GM18951 (cell line): ENCODE results near the gene CCDC85B.

Experiments
- POLR2A ChIP-seq: IDR thresholded peaks from 4 replicates; pipeline ENCODE4 v1.6.1; 2011; ENCODE audit warnings: mild to moderate bottlenecking; ENCODE audit not compliant: insufficient read length, insufficient read depth; ENCODE audit errors: extremely low read depth
- in situ Hi-C: fragments of 300-500 bp; cut with MboI; formaldehyde crosslinking; loops from one replicate; pipeline ENCODE4 v1.12.0; 2022; ENCODE audit warnings: low sequenced_read_pairs, mixed read lengths, inconsistent platforms; ENCODE audit not compliant: unreplicated experiment

The CCDC85B gene

DNA sequence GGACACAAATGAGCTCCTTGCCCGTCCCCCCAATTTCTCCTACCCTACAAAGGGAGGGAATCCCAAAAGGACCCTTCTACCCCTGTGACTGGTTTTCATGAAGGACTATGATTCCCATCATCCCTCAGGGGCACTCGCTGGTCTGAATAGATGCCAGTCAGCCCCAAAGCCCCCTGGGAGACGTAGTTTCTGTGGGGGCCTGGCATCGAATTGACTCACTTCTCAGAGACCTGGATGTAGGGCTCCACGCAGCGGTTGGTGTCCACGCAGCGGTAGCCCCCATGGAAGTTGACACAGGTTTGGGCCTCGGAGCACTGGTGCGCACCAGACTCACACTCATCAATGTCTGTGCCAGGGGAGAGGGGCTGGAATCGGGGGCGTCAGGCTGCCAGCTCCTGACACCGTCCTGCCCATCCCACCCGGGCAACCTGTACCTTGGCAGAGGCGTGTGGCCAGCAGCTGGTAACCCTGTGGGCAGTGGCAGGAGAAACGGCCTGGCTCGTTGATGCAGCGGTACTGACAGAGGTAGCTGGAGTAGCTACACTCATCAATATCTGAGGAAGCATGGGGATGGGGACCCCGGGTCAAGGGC lies 22.3 kb upstream of the CCDC85B start:
- peak; percentile 36 for TF ChIP-seq POLR2A
- in situ Hi-C loops, result no loop called here

DNA sequence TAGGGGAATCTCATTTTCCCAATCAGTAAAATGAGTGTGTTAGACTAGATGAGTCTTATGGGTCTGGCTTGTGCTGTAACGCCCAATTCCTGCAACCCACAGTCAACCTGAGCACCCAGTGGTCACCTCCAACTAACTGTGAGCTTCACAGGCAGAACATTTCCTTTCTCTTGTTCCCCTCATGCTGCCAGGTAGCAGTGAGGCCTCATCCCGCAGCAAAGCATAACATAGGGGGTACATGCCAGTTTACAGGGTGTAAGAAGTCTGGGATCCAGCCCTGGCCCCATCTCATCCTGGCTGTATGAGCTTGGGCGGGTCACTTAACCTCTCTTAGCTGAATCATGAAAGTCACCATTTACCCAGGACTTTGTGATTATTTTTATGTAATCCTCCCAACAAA lies 21.6 kb upstream of the CCDC85B start:
- no peak for TF ChIP-seq POLR2A
- in situ Hi-C loops, result no loop called here

DNA sequence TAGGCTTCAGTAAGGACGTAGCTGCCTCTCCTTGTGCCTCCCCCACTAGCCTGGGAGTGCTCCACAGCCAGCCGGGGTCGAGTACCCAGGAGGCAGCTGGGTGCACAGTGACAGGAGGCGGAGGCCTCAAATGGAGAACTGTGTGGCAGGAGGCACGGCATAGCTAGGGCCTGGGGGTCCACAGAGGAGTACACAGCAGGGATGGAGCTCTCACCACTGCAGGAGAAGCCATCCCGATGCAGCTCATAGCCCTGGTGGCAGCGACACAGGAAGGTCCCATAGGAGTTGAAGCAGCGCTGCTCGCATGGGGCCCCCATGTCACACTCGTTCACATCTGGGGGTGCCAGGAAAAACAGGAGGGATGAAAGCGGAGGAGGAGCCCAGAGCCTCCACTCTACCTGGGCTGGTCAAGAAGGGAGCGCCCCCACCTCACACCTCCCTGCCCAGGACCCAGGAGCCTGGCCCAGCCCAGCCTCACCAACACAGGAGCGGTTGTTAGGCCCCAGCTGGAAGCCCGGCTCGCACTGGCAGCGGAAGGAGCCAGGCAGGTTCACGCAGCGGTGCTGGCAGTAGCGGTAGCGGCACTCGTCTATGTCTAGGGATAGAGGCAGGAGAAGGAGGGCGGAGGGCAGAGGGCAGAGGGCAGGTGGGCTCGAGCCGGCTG lies 20.7 kb upstream of the CCDC85B start:
- in situ Hi-C loops, result no loop called here

DNA sequence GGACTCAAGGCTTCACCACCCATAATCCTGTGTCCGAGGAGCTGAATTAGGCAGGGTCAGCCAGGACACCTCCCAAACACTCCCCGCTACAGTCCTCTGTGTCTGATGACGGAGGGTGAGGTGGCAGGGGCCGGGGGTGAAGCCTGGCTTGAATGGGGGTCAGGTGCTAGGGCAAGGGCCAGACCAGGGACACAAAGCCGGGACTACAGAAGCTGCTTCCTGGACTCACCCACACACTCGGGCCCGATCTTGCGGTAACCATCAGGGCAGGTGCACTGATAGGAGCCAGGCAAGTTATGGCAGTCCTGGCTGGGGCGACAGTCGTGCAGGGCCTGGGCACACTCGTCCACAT lies 20.2 kb upstream of the CCDC85B start:
- in situ Hi-C loops, result no loop called here
- no peak for TF ChIP-seq POLR2A

More for the DNA sequence above, 20.7 kb upstream of the CCDC85B start:
- no peak for TF ChIP-seq POLR2A

DNA sequence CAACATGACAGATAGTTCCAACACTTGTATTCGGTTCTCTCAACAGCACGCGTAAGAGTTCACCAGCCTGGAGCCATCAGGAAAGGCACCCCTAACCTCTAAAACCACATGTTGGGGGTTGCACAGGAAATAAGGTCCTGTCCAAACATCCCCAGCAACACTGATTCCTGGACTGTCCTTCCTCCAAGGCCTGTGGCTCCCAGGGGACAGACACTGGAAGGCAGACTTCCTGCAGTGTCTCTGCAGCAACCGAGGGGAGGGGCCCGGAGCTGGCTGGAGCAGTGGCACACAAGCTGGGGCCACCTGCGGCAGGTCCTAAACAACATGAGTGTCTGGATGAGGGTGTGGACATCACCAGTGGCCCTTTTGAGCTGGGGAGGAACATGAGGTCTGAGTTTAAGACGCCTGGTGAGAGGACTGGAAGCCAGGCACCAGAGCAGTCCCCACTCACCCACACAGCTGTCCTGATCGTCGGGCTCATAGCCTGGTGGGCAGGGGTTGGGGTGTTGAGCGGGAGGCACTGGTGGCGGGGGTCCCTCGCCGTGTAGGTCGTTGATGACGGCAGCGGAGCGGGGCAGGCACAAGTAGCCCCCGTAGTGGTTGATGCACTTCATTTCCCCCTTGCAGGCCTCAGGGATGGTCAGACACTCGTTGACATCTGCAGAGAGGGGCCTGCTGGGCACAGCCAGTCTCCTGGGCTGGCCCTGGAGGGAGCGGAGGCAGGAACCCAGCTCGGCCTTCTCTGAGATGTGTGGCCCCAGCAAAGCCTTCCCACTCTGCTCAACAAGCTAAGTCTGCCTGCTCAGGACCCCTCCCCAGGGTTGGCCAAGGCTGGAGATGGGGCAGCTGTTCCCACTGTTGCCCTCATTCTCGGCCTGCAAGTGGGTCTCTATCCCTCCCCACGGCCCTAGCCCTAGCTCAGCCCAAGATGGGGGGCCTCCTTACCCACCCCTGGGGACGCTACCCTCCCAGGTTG lies 19.5 kb upstream of the CCDC85B start:
- no peak for TF ChIP-seq POLR2A
- in situ Hi-C loops, result no loop called here

DNA sequence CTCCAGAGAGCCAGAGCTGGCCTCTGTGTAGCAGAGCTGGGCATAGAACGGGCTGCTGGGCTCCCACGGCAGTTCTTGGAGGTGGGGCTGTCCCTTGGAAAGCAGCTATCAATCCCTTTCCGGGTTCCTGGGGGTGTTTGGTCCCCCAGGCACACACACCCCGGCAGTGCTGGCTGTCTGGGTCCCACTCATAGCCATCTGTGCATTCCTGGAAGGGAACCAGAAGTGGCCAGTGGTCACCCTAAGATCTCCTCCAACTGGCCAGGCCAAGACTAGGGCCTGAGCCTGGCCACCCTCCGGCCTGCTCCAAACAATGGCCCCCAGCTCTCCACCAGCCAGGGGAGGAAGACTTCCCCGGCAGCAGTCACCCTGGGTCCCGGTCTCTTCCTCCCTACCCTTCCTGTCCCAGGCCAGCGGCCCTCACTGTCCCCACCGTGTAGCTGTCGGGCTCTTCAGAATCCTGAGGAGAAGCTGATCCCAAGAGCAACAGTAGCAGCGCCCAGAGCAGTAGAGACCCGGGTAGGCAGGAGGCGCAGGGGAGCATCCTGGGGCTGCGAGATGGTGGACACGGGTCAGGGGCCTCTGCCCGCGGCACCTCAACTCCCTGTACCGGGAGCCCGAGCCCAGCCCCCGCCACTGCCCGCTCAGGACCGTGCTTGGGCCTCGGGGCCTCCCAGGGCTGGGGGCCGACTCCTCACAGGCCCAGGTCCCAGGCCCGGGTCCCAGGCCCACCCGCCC lies 18.5 kb upstream of the CCDC85B start:
- no peak for TF ChIP-seq POLR2A
- in situ Hi-C loops, result no loop called here

DNA sequence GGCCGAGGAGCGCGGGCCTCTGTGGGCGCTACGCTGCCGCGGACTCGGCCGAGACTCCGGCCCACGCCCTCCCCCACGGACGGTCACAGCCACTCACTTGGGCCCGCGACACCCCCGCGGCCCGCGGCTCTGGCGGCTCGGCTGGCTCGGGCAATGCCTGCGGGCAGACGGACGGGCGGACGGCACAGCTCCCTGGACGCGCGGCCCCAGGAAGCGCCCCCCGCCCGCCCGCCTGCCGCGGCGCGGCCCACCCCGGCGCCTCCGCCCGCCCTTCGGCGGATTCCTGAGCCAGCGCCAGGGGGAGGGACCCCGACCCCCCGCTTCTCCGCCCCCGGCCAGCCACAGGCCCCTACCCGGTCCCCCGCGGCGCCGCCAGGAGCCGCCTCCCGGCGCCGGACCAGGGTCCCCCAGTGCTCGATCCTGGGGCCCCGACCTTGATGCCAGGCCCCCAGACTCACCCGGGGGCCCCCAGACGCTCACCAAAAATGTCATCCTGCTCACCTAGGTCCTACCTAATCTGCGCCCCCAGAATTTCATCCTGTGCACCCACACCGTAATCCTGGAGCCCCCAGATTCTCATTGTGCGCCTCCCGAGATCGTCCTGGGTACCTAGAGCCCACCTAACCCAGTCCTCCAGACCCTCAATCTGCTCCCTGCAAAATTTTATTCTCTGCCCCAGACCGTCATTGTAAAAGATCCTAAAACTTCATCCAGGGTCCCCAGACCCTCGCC lies 17.7 kb upstream of the CCDC85B start, which contains the start of gene EFEMP2:
TSS of gene EFEMP2 (minus strand) at position 215 of the 732 bp plus-strand sequence. CDS start 446 bp downstream, outside the sequence.
- in situ Hi-C loops, result no loop called here
- no peak for TF ChIP-seq POLR2A

DNA sequence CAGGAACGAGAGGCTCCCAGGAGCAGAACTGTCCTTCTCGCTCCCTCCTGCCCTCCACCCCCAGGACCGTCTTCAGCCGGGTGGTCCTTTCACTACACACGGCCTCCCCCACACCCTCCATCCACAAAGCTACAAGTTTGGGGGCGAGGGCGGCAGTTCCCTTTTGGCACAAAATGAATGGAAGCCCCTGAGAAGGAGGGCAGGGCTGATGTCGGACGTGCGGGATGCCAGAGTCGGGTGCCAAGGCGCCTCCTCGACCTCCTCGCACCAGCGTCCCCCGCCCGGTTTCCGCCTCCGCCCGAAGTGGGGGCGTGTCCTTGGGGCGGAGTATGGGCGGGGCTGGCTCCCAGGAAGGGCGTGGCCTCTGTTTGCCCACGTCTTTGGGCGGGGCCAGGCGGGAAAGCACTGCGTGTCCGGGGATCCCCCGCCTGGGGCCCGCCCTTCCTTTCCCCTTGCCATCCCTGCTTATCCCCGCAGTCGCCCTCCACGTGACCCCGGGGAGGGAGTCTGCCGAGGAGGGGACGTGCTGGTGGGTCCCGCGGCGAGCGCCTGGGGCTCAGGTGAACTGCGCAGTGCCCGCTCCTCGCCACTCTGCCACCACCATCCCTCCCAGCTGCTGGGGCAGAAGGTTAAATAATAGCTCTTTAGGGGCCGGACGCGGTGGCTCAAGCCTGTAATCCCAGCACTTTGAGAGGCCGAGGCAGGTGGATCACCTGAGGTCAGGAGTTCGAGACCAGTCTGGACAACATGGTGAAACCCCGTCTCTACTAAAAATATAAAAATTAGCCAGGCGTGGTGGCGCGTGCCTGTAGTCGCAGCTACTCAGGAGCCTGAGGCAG lies 16.9 kb upstream of the CCDC85B start:
- in situ Hi-C loops, result no loop called here
- TF ChIP-seq POLR2A, result peak; percentile 80

DNA sequence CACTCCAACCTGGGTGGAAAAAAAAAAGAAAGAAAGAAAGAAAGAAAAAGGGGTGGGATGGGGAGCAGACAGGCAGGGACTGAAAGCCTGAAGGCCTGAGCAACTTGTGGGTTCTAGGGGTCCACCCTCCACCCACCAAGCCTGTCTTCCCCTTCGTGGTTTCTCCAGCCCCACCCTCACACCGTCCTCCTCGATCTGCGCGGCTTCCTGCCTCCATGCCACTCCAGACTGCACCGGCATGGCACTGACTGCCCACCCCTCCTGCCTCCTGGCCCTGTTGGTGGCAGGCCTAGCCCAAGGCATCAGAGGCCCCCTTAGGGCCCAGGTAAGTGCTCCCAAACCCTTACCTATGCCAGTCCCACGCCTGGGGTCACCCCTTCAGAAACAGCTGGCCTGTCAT lies 10.9 kb upstream of the CCDC85B start, which contains the start of gene CTSW:
TSS of gene CTSW (plus strand) at position 221 of the 400 bp plus-strand sequence. CDS start at position 239, 18 bp downstream.
- in situ Hi-C loops, result loop anchor here (5.0 kb wide), 1 partner anchor 108 kb away; no protein-coding TSS in a partner anchor

DNA sequence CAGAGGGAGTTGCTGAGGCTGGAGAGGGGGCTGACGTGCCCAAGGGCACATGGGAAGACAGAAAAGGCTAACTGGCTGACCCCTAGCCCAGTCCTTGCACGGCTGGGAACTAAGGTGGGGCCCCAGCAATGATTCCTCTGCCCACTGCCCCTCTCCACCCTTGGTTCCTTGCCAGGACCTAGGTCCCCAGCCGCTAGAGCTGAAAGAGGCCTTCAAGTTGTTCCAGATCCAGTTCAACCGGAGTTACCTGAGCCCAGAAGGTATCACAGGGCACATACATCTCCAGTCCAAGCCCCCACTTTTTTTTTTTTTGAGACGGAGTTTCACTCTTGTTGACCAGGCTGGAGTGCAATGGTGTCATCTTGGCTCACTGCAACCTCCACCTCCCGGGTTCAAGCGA lies 10.4 kb upstream of the CCDC85B start:
- TF ChIP-seq POLR2A, result no peak
- in situ Hi-C loops, result loop anchor here (5.0 kb wide), 1 partner anchor 107 kb away; no protein-coding TSS in a partner anchor

More for the DNA sequence above, 10.9 kb upstream of the CCDC85B start, which contains the start of gene CTSW:
- TF ChIP-seq POLR2A, result no peak

DNA sequence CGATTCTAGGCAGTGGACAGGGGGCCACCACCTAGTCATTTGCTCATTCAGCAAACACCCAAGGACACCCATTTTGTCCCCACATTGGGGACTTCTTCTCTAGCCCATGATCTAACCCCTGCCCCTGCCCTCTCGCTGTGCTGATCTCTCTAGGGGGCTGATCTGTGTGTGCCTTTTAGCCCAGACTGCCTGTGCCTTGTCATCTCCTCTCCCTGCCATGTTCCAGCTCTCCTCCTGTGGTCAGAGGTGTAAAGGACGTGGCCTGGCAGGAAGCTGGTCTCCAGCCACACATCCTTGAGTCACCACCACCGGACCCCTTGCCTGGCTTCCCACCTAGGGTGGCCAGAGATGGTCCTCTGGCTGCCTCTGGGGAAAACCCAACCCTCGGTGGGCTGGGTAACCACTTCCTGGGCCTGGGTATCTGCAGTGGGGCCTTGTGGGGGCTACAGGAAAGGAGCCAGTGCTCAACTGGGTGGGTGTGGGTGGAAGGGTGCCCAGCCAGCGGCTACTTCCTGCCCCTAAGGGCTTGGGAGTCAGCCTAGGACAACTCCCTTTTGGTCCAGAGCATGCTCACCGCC lies 9.5 kb upstream of the CCDC85B start:
- TF ChIP-seq POLR2A, result no peak
- in situ Hi-C loops, result loop anchor here (5.0 kb wide), 1 partner anchor 106 kb away; no protein-coding TSS in a partner anchor
